A673 (cell line): ENCODE data around the gene KIAA1549.

Experiments used
- CTCF ChIP-seq: fragments of 300-800, 200-600 bp; sonication (generic); conservative IDR thresholded peaks from 2 replicates; pipeline ENCODE4 v1.5.1; 2017; ENCODE audit warnings: low read depth, mild to moderate bottlenecking, antibody characterized with exemption, low read length, moderate library complexity, mixed read lengths
- EZH2 ChIP-seq: fragments of 200-600 bp; sonication (generic); IDR thresholded peaks from 2 replicates; pipeline ENCODE4 v1.6.1; 2017; ENCODE audit warnings: borderline replicate concordance, low read depth, mild to moderate bottlenecking, mixed read lengths, antibody characterized with exemption, low read length; ENCODE audit not compliant: poor library complexity, severe bottlenecking

- no peak for TF ChIP-seq CTCF
- TF ChIP-seq EZH2, result no peak
Measured at GRCh38 chr7:138872576-138872975, 108.6 kb downstream of the KIAA1549 start.
